ENCODE results near the gene KRTAP1-5.
A peak's percentile ranks its signal among the peaks of the same experiment; 100 is the strongest.
"Not testable (repeated sequence)": the region's sequence is repeated elsewhere in the genome, so short reads cannot be mapped to it uniquely, and the experiment has no call there.

Gene KRTAP1-5

DNA sequence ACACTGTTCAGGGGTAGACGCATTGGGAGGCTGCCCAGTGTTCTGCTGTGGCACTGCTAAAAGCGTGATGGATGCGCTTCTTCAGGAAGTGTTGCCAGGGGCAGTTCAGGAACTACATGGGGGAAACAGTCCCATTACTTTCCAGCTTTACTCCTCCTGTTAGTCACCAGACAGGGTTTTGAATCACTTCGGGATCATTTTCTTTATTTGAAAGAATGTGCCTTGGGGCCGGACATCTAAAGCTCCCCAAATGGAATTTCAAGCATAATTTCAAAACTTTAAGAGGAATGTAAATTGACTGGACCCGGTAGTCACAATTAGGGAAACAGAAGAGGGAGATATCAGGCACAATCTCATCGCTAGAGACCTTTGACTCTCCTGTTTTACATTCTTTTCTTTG lies 21.4 kb upstream of the KRTAP1-5 start:
- peak; percentile 21 for DNase-seq (ENCODE audit: low spot score)

GRCh38 chr17:41046735-41047465 lies 19.9 kb upstream of the KRTAP1-5 start, which contains the start of gene KRTAP2-1:
Gene KRTAP2-1, minus strand, starts transcription at chr17:41047316. Its CDS starts 49 bp downstream, at chr17:41047267.
- DNase-seq (ENCODE audit: low spot score): not testable (repeated sequence)

- DNase-seq (ENCODE audit: low spot score): no peak
These were observed 15.9 kb upstream of the KRTAP1-5 start for GRCh38 chr17:41042953-41043352.

DNA sequence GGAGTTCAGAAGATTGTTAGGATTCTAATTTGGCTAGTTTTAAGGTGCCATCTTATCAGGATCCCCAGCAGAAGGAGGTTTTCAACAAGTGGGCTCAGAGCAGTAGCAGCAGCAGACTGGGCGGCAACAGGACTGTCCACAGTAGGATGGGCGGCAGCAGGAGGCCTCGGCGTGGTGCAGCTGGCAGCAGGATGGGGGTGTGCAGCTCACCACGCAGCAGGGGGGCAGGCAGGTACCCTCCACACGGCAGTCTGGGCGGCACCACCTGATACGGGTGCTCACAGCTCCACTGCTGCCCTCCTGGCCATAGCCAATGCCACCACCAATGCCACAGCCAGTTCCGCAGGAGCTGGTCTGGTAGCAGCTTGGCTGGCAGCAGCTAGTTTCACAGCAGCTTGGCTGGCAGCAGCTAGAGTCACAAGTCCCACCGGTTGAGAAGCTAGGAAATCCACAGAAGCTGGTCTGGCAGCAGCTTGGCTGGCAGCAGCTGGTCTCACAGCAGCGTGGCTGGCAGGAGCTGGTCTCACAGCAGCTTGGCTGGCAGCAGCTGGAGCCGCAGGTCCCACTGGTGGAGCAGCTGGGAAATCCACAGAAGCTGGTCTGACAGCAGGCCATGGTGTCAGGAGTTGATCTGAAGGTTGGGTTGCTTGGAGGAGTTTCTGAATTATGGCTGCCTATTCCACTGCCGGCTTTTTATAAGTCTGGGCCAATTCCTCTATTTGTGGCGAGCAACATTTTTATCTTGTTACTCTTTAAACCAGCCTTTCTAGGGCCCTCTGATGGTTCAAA lies 14.0 kb upstream of the KRTAP1-5 start, which contains the start of gene KRTAP1-1:
TSS of gene KRTAP1-1 (minus strand) at position 668 of the 789 bp plus-strand sequence. CDS start at position 615, 53 bp downstream.
- not testable (repeated sequence) for DNase-seq (ENCODE audit: low spot score)

DNA sequence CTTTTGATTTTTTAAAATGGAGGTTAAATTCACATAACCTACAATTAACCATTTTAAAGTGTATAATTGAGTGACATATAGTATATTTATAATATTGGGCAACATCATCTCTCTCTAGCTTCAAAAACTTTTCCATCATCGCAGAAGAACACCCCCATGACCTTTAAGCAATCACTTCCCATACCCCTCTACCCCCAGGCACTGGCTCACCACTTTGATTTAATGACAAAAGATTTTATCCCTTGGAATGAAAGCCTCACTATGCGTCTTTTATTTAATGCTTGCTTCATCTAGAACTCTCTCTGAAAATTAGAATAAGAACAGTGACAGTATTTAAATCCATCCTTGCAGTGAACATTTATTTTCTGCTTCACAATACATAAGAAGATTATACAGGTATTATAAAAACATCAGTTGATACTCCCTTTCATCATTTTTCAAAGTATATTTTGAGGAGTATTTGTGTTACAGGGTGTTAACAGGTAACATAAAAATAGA lies 10.9 kb upstream of the KRTAP1-5 start:
- DNase-seq (ENCODE audit: low spot score): no peak

DNA sequence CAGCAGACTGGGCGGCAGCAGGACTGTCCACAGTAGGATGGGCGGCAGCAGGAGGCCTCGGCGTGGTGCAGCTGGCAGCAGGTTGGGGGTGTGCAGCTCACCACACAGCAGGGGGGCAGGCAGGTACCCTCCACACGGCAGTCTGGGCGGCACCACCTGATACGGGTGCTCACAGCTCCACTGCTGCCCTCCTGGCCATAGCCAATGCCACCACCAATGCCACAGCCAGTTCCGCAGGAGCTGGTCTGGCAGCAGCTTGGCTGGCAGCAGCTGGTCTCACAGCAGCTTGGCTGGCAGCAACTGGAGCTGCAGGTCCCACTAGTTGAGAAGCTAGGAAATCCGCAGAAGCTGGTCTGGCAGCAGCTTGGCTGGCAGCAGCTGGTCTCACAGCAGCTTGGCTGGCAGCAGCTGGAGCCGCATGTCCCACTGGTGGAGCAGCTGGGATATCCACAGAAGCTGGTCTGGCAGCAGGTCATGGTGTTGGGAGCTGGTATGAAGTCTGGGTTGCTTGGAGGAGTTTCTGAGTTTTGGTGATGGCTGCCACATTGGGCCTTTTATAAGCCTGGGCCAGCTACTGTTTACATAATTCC lies 7.4 kb upstream of the KRTAP1-5 start, which contains the start of gene KRTAP1-3:
TSS of gene KRTAP1-3 (minus strand) at position 529 of the 590 bp plus-strand sequence. CDS start at position 476, 53 bp downstream.
- DNase-seq (ENCODE audit: low spot score): not testable (repeated sequence)

DNA sequence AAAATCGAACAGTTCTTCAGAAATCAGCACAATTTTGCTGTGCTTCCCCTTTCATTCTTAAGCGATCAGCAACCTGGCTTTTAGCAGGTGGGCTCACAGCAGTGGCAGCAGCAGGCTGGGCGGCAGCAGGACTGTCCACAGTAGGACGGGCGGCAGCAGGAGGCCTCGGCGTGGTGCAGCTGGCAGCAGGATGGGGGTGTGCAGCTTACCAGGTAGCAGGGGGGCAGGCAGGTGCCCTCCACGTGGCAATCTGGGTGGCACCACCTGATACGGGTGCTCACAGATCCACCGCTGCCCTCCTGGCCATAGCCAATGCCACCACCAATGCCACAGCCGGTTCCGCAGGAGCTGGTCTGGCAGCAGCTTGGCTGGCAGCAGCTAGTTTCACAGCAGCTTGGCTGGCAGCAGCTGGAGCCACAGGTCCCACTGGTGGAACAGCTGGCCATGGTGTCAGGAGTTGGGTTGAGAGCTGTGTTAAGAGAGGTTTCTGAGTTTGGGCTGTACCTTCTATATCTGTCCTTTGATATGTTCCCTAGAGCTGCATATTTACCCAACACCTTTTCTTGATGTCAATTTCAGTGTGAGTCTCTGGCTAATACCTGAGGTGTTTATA lies 2.7 kb upstream of the KRTAP1-5 start, which contains the start of gene KRTAP1-4:
TSS of gene KRTAP1-4 (minus strand) at position 563 of the 613 bp plus-strand sequence. CDS start at position 446, 117 bp downstream.
- no peak for DNase-seq (ENCODE audit: low spot score)

GRCh38 chr17:41024697-41025096 lies 2.3 kb downstream of the KRTAP1-5 start:
- DNase-seq (ENCODE audit: low spot score): no peak

DNA sequence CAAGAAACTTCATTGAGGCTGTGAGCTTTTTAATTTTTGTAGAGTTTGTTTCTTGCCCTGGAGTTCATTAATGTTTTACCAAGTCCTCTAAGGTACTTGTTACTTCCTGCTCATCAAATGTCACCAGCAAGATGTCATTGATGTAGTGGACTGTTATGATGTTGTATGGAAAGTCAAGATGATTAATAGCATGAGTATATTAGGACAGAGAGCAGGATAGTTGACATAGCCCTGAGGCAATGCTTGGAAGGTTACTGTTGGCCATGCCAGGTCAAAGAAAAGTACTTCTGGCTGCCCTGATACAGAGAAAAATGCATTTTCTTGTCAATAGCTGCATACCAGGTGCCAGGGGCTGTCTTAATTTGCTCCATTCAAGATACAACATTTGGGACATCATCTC lies 6.7 kb downstream of the KRTAP1-5 start:
- no peak for DNase-seq (ENCODE audit: low spot score)

DNA sequence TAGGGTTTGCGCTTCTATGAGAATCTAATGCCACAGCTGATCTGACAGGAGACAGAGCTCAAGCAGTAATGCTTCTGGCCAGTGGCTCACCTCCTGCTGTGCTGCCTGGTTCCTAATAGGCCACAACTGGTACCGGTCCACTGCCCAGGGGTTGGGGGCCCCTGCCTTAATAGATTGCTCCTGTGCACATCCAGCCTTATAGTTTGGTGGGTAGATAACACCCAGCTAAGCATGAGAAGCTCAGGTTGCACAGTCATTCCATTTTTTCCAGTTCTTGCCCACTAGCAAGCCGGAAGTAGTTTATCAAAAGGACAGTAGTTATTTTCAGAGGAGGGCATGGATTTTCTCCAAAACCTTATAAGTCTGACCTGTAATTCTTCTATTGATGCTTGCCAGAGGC lies 7.6 kb downstream of the KRTAP1-5 start:
- DNase-seq (ENCODE audit: low spot score): no peak

GRCh38 chr17:41018541-41018940 lies 8.5 kb downstream of the KRTAP1-5 start:
- DNase-seq (ENCODE audit: low spot score): no peak

- DNase-seq (ENCODE audit: low spot score): no peak
These were observed 10.3 kb downstream of the KRTAP1-5 start for GRCh38 chr17:41016578-41017215.

DNA sequence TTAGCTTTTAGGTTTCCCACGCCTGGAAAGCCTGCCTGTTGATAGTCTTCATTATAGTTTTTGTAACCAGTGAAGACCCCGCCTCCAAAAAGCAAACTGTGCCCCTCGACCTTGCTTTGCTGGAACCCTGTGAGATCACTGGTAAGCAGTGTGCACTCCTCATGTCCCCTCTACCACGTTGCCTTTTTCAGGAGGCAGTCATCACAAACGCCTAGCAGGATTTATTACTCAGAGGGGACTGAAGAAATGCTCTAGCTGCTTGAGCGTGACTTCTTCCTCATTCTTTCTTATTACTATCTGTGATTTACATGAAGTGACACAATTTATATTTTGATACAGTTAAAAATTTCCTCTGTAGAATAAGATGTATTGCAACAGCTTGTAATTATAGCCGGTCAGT lies 11.6 kb downstream of the KRTAP1-5 start:
- no peak for DNase-seq (ENCODE audit: low spot score)

GRCh38 chr17:41013606-41014005 lies 13.4 kb downstream of the KRTAP1-5 start:
- DNase-seq (ENCODE audit: low spot score): no peak

DNA sequence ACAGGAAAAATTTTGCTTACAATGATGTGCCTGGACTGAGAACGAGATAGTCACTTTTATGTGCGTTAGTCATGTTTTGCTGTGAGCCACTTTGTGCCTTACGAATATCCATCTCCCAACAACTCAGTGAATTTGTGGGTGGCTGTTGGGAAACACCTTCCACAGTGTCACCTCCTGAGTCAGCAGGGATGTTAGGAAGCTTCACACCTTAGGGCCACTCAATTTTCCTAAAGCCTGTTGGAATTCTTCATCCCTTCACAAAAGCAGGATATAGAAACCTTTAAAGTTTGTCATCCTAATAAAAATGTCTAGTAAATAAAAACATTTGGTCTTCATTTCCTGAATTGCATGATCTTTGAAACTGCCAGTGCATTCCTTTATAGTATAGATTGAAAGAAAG lies 13.8 kb downstream of the KRTAP1-5 start:
- DNase-seq (ENCODE audit: low spot score): no peak

DNA sequence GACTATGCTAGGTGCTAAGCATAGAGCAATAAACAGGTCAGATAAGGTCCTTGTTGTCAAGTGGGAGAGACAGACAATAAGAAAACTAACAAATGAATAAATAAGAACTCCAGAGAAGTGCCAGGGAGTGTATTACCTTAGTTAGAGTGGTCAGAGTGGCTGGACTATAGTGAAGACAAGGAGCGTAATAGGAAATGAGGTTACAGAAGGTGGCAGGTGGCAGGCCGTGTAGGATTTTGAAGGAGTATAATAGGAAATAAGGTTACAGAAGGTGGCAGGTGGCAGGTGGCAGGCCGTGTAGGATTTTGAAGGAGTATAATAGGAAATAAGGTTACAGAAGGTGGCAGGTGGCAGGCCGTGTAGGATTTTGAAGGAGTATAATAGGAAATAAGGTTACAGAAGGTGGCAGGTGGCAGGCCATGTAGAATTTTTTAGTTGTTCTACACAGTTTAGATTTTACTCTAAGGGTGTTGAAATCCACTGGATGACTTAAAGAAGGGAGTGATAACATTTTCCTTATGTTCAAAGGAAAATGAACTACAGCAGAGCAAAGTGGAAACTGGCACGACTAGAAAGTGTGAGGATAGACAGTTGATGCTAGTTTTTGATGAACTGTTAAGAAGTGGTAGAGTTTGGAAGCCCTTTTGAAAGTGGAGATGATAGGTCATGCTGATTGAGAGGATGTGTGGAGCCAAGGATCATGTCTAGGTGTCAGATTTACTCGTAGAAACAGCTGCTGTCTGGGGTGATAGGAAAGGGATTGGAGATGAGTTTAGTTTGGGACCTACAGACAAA lies 14.5 kb downstream of the KRTAP1-5 start:
- no peak for DNase-seq (ENCODE audit: low spot score)

GRCh38 chr17:41010441-41010840 lies 16.6 kb downstream of the KRTAP1-5 start:
- DNase-seq (ENCODE audit: low spot score): no peak

- DNase-seq (ENCODE audit: low spot score): no peak
These were observed 17.1 kb downstream of the KRTAP1-5 start for GRCh38 chr17:41009936-41010335.

- no peak for DNase-seq (ENCODE audit: low spot score)
These were observed 17.7 kb downstream of the KRTAP1-5 start for GRCh38 chr17:41009301-41009760.

DNA sequence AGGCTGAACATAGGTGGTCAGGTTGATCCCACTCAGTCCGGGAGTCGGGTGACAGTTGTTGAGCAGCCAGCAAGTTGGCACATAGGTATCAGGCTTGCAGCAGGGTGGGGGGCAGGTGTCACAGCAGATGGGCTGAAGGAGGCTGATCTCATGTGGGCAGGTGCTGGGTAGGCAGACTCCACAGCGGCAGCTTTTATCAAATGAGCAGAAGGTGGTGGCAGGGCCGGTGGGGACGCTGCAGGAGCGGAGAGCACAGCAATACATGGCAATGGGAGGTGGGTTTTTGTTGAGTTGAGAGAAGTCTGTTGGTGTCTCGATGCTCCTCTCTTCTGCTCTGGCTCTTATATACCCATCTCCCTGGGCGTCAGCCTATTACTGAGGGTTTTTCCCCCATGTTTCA lies 18.2 kb downstream of the KRTAP1-5 start, which contains the start of gene KRTAP3-1:
TSS of gene KRTAP3-1 (minus strand) at position 318 of the 400 bp plus-strand sequence. CDS start at position 264, 54 bp downstream.
- no peak for DNase-seq (ENCODE audit: low spot score)
